Kasumi-1 (cell line): ENCODE measurements around the gene CLDN11.

Experiments
- DNase-seq, 2 experiments: peaks; one replicate each; lab custom pipeline; 2025; lab: John Stamatoyannopoulos, UW

The CLDN11 gene

GRCh38 chr3:170426240-170426797, 7.7 kb downstream of the CLDN11 start:
- DNase-seq = no peak

GRCh38 chr3:170428095-170428494, 9.4 kb downstream of the CLDN11 start:
- DNase-seq = no peak

GRCh38 chr3:170429050-170429449, 10.4 kb downstream of the CLDN11 start:
- DNase-seq = peak; percentile 19 to 20

GRCh38 chr3:170431054-170431453, 12.4 kb downstream of the CLDN11 start:
- no peak for DNase-seq

- DNase-seq = no peak
Observed at GRCh38 chr3:170432416-170432815, 13.7 kb downstream of the CLDN11 start.

GRCh38 chr3:170436697-170437096, 18.0 kb downstream of the CLDN11 start:
- DNase-seq = no peak

GRCh38 chr3:170437176-170437575, 18.5 kb downstream of the CLDN11 start:
- no peak for DNase-seq

GRCh38 chr3:170437696-170438407, 19.2 kb downstream of the CLDN11 start:
- DNase-seq = no peak

- DNase-seq = no peak
Observed at GRCh38 chr3:170438836-170439235, 20.2 kb downstream of the CLDN11 start.

GRCh38 chr3:170440344-170440743, 21.7 kb downstream of the CLDN11 start:
- DNase-seq = no peak

- DNase-seq = no peak
Observed at GRCh38 chr3:170441412-170441811, 22.7 kb downstream of the CLDN11 start.

GRCh38 chr3:170442947-170443346, 24.3 kb downstream of the CLDN11 start:
- no peak for DNase-seq

GRCh38 chr3:170443457-170443856, 24.8 kb downstream of the CLDN11 start:
- DNase-seq = no peak

- DNase-seq = no peak
Observed at GRCh38 chr3:170448584-170448983, 29.9 kb downstream of the CLDN11 start.

- DNase-seq = no peak
Observed at GRCh38 chr3:170450039-170450438, 31.4 kb downstream of the CLDN11 start.

GRCh38 chr3:170454509-170454908, 35.8 kb downstream of the CLDN11 start:
- DNase-seq = no peak

- no peak for DNase-seq
Observed at GRCh38 chr3:170458285-170458684, 39.6 kb downstream of the CLDN11 start.

GRCh38 chr3:170463011-170463410, 44.3 kb downstream of the CLDN11 start:
- no peak for DNase-seq

GRCh38 chr3:170465955-170466354, 47.3 kb downstream of the CLDN11 start:
- no peak for DNase-seq

- no peak for DNase-seq
Observed at GRCh38 chr3:170467007-170467406, 48.3 kb downstream of the CLDN11 start.

GRCh38 chr3:170467571-170468147, 49.0 kb downstream of the CLDN11 start:
- DNase-seq = no peak

GRCh38 chr3:170469151-170470062, 50.7 kb downstream of the CLDN11 start:
- DNase-seq = no peak
